AG10803 (cell line): ENCODE results near the gene ALOX5AP.

Experiments used
- DNase-seq: peaks from one replicate; pipeline ENCODE4 v3.0.0; 2010; ENCODE audit warnings: low read depth
- H3K4me3 ChIP-seq: 2 replicates; pipeline ENCODE4 v1.5.1; 2011; ENCODE audit warnings: mild to moderate bottlenecking, low read length, control low read depth
- CTCF ChIP-seq: conservative IDR thresholded peaks from 2 replicates; pipeline ENCODE4 v1.5.1; 2011; ENCODE audit warnings: mild to moderate bottlenecking, low read length, control low read depth, inconsistent platforms

ALOX5AP gene

GRCh38 chr13:30797847-30798535, 62.6 kb downstream of the ALOX5AP start:
- no peak for TF ChIP-seq CTCF
- H3K4me3 ChIP-seq: no peak overlapping the region
- no peak for DNase-seq

- DNase-seq: no peak
- no peak overlapping the region for H3K4me3 ChIP-seq
Measured at GRCh38 chr13:30798776-30799355, 63.5 kb downstream of the ALOX5AP start.

GRCh38 chr13:30799356-30799824, 64.0 kb downstream of the ALOX5AP start:
- no peak for TF ChIP-seq CTCF
- DNase-seq: no peak
- H3K4me3 ChIP-seq: no peak overlapping the region

More at GRCh38 chr13:30798776-30799355, 63.5 kb downstream of the ALOX5AP start:
- no peak for TF ChIP-seq CTCF

- no peak for TF ChIP-seq CTCF
- no peak overlapping the region for H3K4me3 ChIP-seq
- DNase-seq: no peak
Measured at GRCh38 chr13:30800107-30800506, 64.8 kb downstream of the ALOX5AP start.

- TF ChIP-seq CTCF: no peak
- no peak for DNase-seq
Measured at GRCh38 chr13:30802501-30802900, 67.2 kb downstream of the ALOX5AP start.

GRCh38 chr13:30802953-30803478, 67.7 kb downstream of the ALOX5AP start:
- peak; percentile 83 for DNase-seq
- H3K4me3 ChIP-seq: peak overlapping the region; percentile 64
- peak; percentile 82 for TF ChIP-seq CTCF

More at GRCh38 chr13:30802501-30802900, 67.2 kb downstream of the ALOX5AP start:
- H3K4me3 ChIP-seq: no peak overlapping the region

- DNase-seq: no peak
- peak overlapping the region; percentile 64 for H3K4me3 ChIP-seq
- TF ChIP-seq CTCF: no peak
Measured at GRCh38 chr13:30803749-30804148, 68.4 kb downstream of the ALOX5AP start.
